Activated T-helper 1 cell treated with anti-CD3 and anti-CD28 coated beads, Interleukin-12 subunit alpha, Interleukin-12 subunit beta, Interleukin-2, Interleukin-4 antibody, amounts not matched to agents 30 ng/mL and 10 ng/mL and 1 ng/mL, durations not matched to agents 14 hours and 24 hours and 36 hours (primary cell): ENCODE data around the gene STN1. TPM values are rescaled to one million over a fixed set of nuclear protein-coding genes. Genes with fewer than 3 reads are reported as not detected.

Source experiments
- DNase-seq: peaks from one replicate; pipeline ENCODE4 v3.0.0; 2021; ENCODE audit warnings: low spot score
- H3K27ac Mint-ChIP-seq: one replicate; pipeline ENCODE4 v1.8.0; 2021; ENCODE audit warnings: mild to moderate bottlenecking, mixed read lengths
- H3K27me3 Mint-ChIP-seq: one replicate; pipeline ENCODE4 v1.8.0; 2022; ENCODE audit warnings: mild to moderate bottlenecking, moderate library complexity, mixed read lengths; ENCODE audit not compliant: insufficient read depth
- H3K36me3 Mint-ChIP-seq: one replicate; pipeline ENCODE4 v1.8.0; 2021; ENCODE audit warnings: low read depth, mixed read lengths
- H3K4me1 Mint-ChIP-seq: one replicate; pipeline ENCODE4 v1.8.0; 2021; ENCODE audit warnings: low read depth, mixed read lengths
- H3K4me3 Mint-ChIP-seq: one replicate; pipeline ENCODE4 v1.8.0; 2021; ENCODE audit warnings: mild to moderate bottlenecking, moderate library complexity, mixed read lengths
- H3K9me3 Mint-ChIP-seq: one replicate; pipeline ENCODE4 v1.8.0; 2021; ENCODE audit warnings: mixed read lengths
- intact Hi-C: fragments of 100-400 bp; cut with micrococcal nuclease; formaldehyde crosslinking; loops from one replicate; pipeline ENCODE4 v1.15.1; 2024
- total RNA-seq: library from RNA; stranded (reverse); gene quantifications from 2 replicates; pipeline ENCODE4 v1.2.3, GENCODE V29; 2022

The STN1 gene
- total RNA-seq, 1 donor from 2014 or later: 20.0 TPM

DNA sequence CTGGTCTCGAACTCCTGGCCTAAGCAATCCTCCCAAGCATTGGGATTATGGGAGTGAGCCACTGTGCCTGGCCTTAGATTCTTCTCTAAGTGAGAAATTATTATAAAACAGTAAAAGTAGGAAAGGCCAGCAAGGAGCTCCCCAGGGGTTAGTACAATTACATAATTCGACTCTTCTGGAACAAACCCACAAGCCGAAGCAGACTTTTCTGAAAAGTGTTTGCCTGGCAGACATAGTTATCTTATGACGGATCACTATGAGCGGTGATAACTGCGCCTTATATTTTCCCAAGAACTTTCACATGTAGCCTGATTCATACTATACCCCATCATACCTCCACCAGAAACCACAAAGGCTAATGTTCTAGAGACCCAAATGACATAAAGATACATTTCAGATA is 32.4 kb downstream of the STN1 start:
- intact Hi-C loops: no loop called here
- no peak overlapping the region for H3K27ac Mint-ChIP-seq
- H3K4me1 Mint-ChIP-seq: peaks cover 27% of the 10 kb centered on the region
- no peak overlapping the region for H3K4me3 Mint-ChIP-seq
- H3K27me3 Mint-ChIP-seq: no peaks in the 10 kb centered on the region
- H3K9me3 Mint-ChIP-seq: no peaks in the 10 kb centered on the region
- peaks cover 31% of the 10 kb centered on the region for H3K36me3 Mint-ChIP-seq
- DNase-seq: no peak

GRCh38 chr10:103884681-103885139 is 33.3 kb downstream of the STN1 start:
- intact Hi-C loops: loop anchor here (1.0 kb wide), 1 partner anchor 171 kb away; no protein-coding TSS in a partner anchor
- no peaks in the 10 kb centered on the region for H3K9me3 Mint-ChIP-seq
- no peak overlapping the region for H3K27ac Mint-ChIP-seq
- peak; percentile 13 for DNase-seq
- peaks cover 18% of the 10 kb centered on the region for H3K4me1 Mint-ChIP-seq
- H3K27me3 Mint-ChIP-seq: no peaks in the 10 kb centered on the region
- H3K4me3 Mint-ChIP-seq: no peak overlapping the region
- H3K36me3 Mint-ChIP-seq: peaks cover 32% of the 10 kb centered on the region

- no peak overlapping the region for H3K4me3 Mint-ChIP-seq
- H3K27me3 Mint-ChIP-seq: no peaks in the 10 kb centered on the region
- no peaks in the 10 kb centered on the region for H3K9me3 Mint-ChIP-seq
- H3K36me3 Mint-ChIP-seq: peaks cover 36% of the 10 kb centered on the region
- no peak overlapping the region for H3K27ac Mint-ChIP-seq
- no peaks in the 10 kb centered on the region for H3K4me1 Mint-ChIP-seq
- DNase-seq: no peak
- intact Hi-C loops: no loop called here
These were observed 35.5 kb downstream of the STN1 start for GRCh38 chr10:103882285-103883007.

- Mint-ChIP-seq H3K36me3 (peaks cover 34% of the 10 kb centered on the region), H3K27ac (no peak overlapping the region), H3K27me3 (no peaks in the 10 kb centered on the region), H3K9me3 (no peaks in the 10 kb centered on the region), H3K4me1 (no peaks in the 10 kb centered on the region), H3K4me3 (no peak overlapping the region)
- intact Hi-C loops: no loop called here
- no peak for DNase-seq
These were observed 36.3 kb downstream of the STN1 start for GRCh38 chr10:103881416-103882284.

- Mint-ChIP-seq H3K27me3 (no peaks in the 10 kb centered on the region), H3K4me1 (no peaks in the 10 kb centered on the region), H3K36me3 (peaks cover 34% of the 10 kb centered on the region), H3K4me3 (no peak overlapping the region), H3K9me3 (no peaks in the 10 kb centered on the region), H3K27ac (no peak overlapping the region)
- intact Hi-C loops: no loop called here
- no peak for DNase-seq
These were observed 38.2 kb downstream of the STN1 start for GRCh38 chr10:103879831-103880230.

- no peak overlapping the region for H3K27ac Mint-ChIP-seq
- no peak for DNase-seq
- intact Hi-C loops: no loop called here
- no peaks in the 10 kb centered on the region for H3K9me3 Mint-ChIP-seq
- H3K4me1 Mint-ChIP-seq: no peaks in the 10 kb centered on the region
- H3K27me3 Mint-ChIP-seq: no peaks in the 10 kb centered on the region
- no peak overlapping the region for H3K4me3 Mint-ChIP-seq
- peaks cover 34% of the 10 kb centered on the region for H3K36me3 Mint-ChIP-seq
These were observed 38.6 kb downstream of the STN1 start for GRCh38 chr10:103879409-103879808.

DNA sequence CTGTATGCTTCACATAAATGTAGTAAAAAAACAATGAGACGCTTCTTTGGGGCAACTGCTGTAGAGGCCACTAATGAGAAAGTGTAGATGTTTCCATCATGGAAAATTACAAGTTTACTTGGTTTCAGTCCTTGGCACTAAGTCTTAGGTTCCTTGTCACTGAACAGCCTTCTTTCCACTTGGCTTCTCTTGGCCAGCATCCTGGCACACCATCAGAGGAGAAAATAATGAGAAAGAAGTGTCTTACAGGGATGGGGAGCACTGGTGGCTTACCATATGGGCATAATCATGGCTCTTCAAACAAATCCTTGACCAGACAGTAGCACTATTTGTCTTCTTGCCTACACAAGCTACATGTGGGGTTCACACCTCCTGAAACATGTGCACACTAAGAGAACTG is 40.1 kb downstream of the STN1 start:
- no peaks in the 10 kb centered on the region for H3K4me1 Mint-ChIP-seq
- H3K27ac Mint-ChIP-seq: no peak overlapping the region
- no peaks in the 10 kb centered on the region for H3K9me3 Mint-ChIP-seq
- no peak for DNase-seq
- H3K36me3 Mint-ChIP-seq: peaks cover 29% of the 10 kb centered on the region
- no peaks in the 10 kb centered on the region for H3K27me3 Mint-ChIP-seq
- intact Hi-C loops: no loop called here
- H3K4me3 Mint-ChIP-seq: no peak overlapping the region

GRCh38 chr10:103876155-103876554 is 41.8 kb downstream of the STN1 start:
- intact Hi-C loops: no loop called here
- H3K4me1 Mint-ChIP-seq: no peaks in the 10 kb centered on the region
- H3K4me3 Mint-ChIP-seq: no peak overlapping the region
- peaks cover 17% of the 10 kb centered on the region for H3K36me3 Mint-ChIP-seq
- H3K9me3 Mint-ChIP-seq: no peaks in the 10 kb centered on the region
- no peaks in the 10 kb centered on the region for H3K27me3 Mint-ChIP-seq
- no peak for DNase-seq
- no peak overlapping the region for H3K27ac Mint-ChIP-seq

GRCh38 chr10:103874730-103875129 is 43.3 kb downstream of the STN1 start:
- H3K4me1 Mint-ChIP-seq: no peaks in the 10 kb centered on the region
- no peaks in the 10 kb centered on the region for H3K9me3 Mint-ChIP-seq
- H3K27me3 Mint-ChIP-seq: no peaks in the 10 kb centered on the region
- no peak overlapping the region for H3K27ac Mint-ChIP-seq
- H3K4me3 Mint-ChIP-seq: no peak overlapping the region
- H3K36me3 Mint-ChIP-seq: peaks cover 12% of the 10 kb centered on the region
- no peak for DNase-seq
- intact Hi-C loops: no loop called here

DNA sequence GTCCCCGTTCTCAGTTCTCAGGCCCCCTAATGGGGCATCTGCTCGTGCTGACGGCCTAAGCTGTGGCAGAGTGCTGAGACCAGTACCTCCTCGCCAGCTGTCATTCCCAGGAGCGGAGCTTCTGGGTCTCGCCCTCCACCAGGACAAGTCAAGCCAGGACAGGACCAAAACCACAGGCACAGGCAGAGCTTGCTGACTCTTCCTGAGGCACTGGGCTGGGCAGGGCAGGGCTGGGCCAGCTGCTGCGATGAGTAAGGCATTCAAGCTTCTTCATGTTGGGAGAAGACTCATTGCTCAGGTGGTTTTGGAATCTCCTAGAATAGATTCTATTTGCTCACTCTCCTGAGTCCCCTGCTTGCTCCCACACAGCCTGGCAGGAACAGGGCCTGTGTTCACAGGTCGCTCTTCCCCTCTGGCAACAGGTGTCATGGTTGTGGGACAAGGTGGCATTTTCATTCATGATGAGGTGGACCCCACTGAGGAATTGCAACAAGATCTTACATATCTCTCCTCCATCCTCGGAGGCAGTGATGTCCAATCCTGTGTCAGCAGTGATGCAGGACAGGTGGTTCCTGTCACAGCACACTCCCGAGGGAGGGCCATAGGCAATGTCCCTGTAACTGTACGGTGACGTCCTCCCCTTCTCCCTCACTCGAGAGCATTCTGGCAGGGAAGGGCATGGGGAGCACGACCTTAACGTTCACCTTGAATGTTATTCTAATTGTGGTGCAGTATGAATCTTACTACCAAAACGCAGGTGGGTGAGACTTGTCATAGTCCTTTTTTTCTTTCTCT is 45.6 kb downstream of the STN1 start:
- no peaks in the 10 kb centered on the region for H3K4me1 Mint-ChIP-seq

DNA sequence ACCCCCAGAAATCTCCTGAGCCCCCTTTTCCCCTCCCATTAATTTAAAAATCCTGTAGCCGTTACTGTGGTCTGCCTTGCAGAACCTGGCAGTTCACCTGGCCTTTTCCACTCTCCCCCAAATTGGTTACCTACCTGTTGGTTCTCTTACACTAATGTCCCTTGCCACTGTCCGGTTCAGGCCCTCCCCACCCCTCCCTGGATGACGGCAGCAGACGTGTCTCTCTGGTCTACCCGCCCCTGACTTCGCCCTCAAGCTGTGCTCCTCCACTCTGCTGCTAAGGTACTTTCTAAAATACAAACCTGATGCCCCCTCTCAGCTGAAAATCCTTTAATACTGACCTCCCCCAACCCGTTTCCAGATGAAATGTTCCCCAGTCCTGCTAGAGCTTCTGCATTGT is 47.0 kb downstream of the STN1 start:
- Mint-ChIP-seq H3K4me1 (no peaks in the 10 kb centered on the region), H3K36me3 (no peaks in the 10 kb centered on the region), H3K9me3 (peaks cover 1% of the 10 kb centered on the region), H3K27me3 (peaks cover under 1% of the 10 kb centered on the region), H3K4me3 (no peak overlapping the region), H3K27ac (no peak overlapping the region)
- DNase-seq: no peak
- intact Hi-C loops: no loop called here

More for the DNA sequence above, 45.6 kb downstream of the STN1 start:
- Mint-ChIP-seq H3K27me3 (no peaks in the 10 kb centered on the region), H3K27ac (no peak overlapping the region), H3K4me3 (no peak overlapping the region), H3K9me3 (no peaks in the 10 kb centered on the region), H3K36me3 (no peaks in the 10 kb centered on the region)
- intact Hi-C loops: no loop called here
- no peak for DNase-seq

GRCh38 chr10:103870516-103870915 is 47.5 kb downstream of the STN1 start:
- Mint-ChIP-seq H3K27me3 (peaks cover 3% of the 10 kb centered on the region), H3K36me3 (no peaks in the 10 kb centered on the region), H3K4me1 (no peaks in the 10 kb centered on the region), H3K9me3 (peaks cover 6% of the 10 kb centered on the region), H3K4me3 (no peak overlapping the region), H3K27ac (no peak overlapping the region)
- intact Hi-C loops: no loop called here
- no peak for DNase-seq
